GM21825 (cell line): ENCODE results near the gene SLC24A5.
A peak's percentile ranks its signal among the peaks of the same experiment; 100 is the strongest.

Source experiments
- ATAC-seq: cut with Tn5 transposase; IDR thresholded peaks from one replicate; pipeline ENCODE4 v1.9.1; 2021; ENCODE audit warnings: mild to moderate bottlenecking, moderate library complexity; ENCODE audit not compliant: unreplicated experiment

Gene SLC24A5

GRCh38 chr15:48109856-48110531 is 10.8 kb upstream of the SLC24A5 start:
- no peak for ATAC-seq

GRCh38 chr15:48112242-48112641 is 8.5 kb upstream of the SLC24A5 start:
- ATAC-seq = no peak

GRCh38 chr15:48119277-48119676 is 1.5 kb upstream of the SLC24A5 start:
- ATAC-seq = no peak

- no peak for ATAC-seq
These were observed 1.1 kb downstream of the SLC24A5 start for GRCh38 chr15:48121849-48122248.

- ATAC-seq = no peak
These were observed 6.0 kb downstream of the SLC24A5 start for GRCh38 chr15:48126667-48127355.

GRCh38 chr15:48131324-48131723 is 10.5 kb downstream of the SLC24A5 start:
- no peak for ATAC-seq

- ATAC-seq = no peak
These were observed 12.1 kb downstream of the SLC24A5 start for GRCh38 chr15:48132874-48133273.

GRCh38 chr15:48143856-48144255 is 23.1 kb downstream of the SLC24A5 start:
- no peak for ATAC-seq

GRCh38 chr15:48144889-48145288 is 24.1 kb downstream of the SLC24A5 start:
- ATAC-seq = no peak

GRCh38 chr15:48145923-48146322 is 25.1 kb downstream of the SLC24A5 start:
- no peak for ATAC-seq

GRCh38 chr15:48147358-48147757 is 26.6 kb downstream of the SLC24A5 start:
- ATAC-seq = no peak

- no peak for ATAC-seq
These were observed 29.1 kb downstream of the SLC24A5 start for GRCh38 chr15:48149858-48150257.

GRCh38 chr15:48153526-48153925 is 32.7 kb downstream of the SLC24A5 start:
- no peak for ATAC-seq

GRCh38 chr15:48168616-48169015 is 47.8 kb downstream of the SLC24A5 start:
- ATAC-seq = no peak

- ATAC-seq = no peak
These were observed 50.2 kb downstream of the SLC24A5 start for GRCh38 chr15:48170981-48171380.

- ATAC-seq = no peak
These were observed 54.3 kb downstream of the SLC24A5 start for GRCh38 chr15:48175126-48175525.

- ATAC-seq = no peak
These were observed 55.3 kb downstream of the SLC24A5 start for GRCh38 chr15:48176112-48176511.

- ATAC-seq = peak; percentile 33
These were observed 56.2 kb downstream of the SLC24A5 start for GRCh38 chr15:48176957-48177356.

GRCh38 chr15:48177383-48177765 is 56.6 kb downstream of the SLC24A5 start:
- peak; percentile 53 for ATAC-seq

- ATAC-seq = peak; percentile 76
These were observed 57.2 kb downstream of the SLC24A5 start, which contains the start of gene MYEF2 for GRCh38 chr15:48177766-48178647. Gene MYEF2, minus strand, starts transcription at chr15:48178295. Its CDS starts 58 bp downstream, at chr15:48178237.

- no peak for ATAC-seq
These were observed 57.8 kb downstream of the SLC24A5 start for GRCh38 chr15:48178648-48178931.

- no peak for ATAC-seq
These were observed 62.0 kb downstream of the SLC24A5 start for GRCh38 chr15:48182749-48183148.
